SK-N-MC (cell line): ENCODE measurements around the gene PTGDS.

Experiments used
- EZH2 ChIP-seq: fragments of 200-600 bp; sonication (generic); IDR thresholded peaks from one replicate; pipeline ENCODE4 v1.6.1; 2017; ENCODE audit warnings: antibody characterized with exemption
- FOXP2 ChIP-seq: optimal IDR thresholded peaks from 2 replicates; pipeline ENCODE3; 2011; ENCODE audit warnings: mild to moderate bottlenecking, moderate library complexity; ENCODE audit not compliant: insufficient read depth; ENCODE audit errors: extremely low read length, control extremely low read depth
- POLR2AphosphoS5 ChIP-seq: IDR thresholded peaks from 2 replicates; pipeline ENCODE4 v1.6.1; 2012; ENCODE audit warnings: mild to moderate bottlenecking, low read depth, low read length, borderline replicate concordance

GRCh38 chr9:136965771-136966484 lies 11.4 kb upstream of the PTGDS start:
- TF ChIP-seq EZH2 (no peak), POLR2AphosphoS5 (no peak), FOXP2 (no peak)
